Measurements from ENCODE around the gene C11orf86.
"Not testable (repeated sequence)": the region's sequence is repeated elsewhere in the genome, so short reads cannot be mapped to it uniquely, and the experiment has no call there.

GRCh38 chr11:67005200-67005599 is 30.1 kb downstream of the C11orf86 start:
- not testable (repeated sequence) for TF ChIP-seq POLR2A, CTCF (IDR thresholded peaks at IDR 0.05)

Measured in ovary (tissue), 3 donors.